Measurements from ENCODE around the gene OTOA. TPM values are rescaled to one million over a fixed set of nuclear protein-coding genes. Genes with fewer than 3 reads are reported as not detected.

The OTOA gene
- total and polyA plus RNA-seq, 9 donors: 0.04 to 0.47 (median 0.15) TPM; not detected in 4

GRCh38 chr16:21703156-21703555, 39.4 kb downstream of the OTOA start:
- 35 to 50% (median 42%) methylated on average over 2 of the region's 2 CpGs for WGBS, 3 donors
- Histone ChIP-seq H3K4me1 (ENCODE audit: insufficient read depth) (no peaks in the 10 kb centered on the region), H3K27me3 (no peaks in the 10 kb centered on the region), H3K9me3 (no peaks in the 10 kb centered on the region), H3K36me3 (no peaks in the 10 kb centered on the region), H3K4me3 (no peak overlapping the region), H3K27ac (no peak overlapping the region)
- TF ChIP-seq, protein P1, sequence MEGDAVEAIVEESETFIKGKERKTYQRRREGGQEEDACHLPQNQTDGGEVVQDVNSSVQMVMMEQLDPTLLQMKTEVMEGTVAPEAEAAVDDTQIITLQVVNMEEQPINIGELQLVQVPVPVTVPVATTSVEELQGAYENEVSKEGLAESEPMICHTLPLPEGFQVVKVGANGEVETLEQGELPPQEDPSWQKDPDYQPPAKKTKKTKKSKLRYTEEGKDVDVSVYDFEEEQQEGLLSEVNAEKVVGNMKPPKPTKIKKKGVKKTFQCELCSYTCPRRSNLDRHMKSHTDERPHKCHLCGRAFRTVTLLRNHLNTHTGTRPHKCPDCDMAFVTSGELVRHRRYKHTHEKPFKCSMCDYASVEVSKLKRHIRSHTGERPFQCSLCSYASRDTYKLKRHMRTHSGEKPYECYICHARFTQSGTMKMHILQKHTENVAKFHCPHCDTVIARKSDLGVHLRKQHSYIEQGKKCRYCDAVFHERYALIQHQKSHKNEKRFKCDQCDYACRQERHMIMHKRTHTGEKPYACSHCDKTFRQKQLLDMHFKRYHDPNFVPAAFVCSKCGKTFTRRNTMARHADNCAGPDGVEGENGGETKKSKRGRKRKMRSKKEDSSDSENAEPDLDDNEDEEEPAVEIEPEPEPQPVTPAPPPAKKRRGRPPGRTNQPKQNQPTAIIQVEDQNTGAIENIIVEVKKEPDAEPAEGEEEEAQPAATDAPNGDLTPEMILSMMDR (IDR thresholded peaks at IDR 0.05): no peak
- TF ChIP-seq POLR2A (IDR thresholded peaks at IDR 0.05) (no peak), EP300 (IDR thresholded peaks at IDR 0.05) (no peak)
- intact Hi-C loops (cut with DNase I): loop anchor here in 1 of 4 donors (10.0 kb wide), 1 partner anchor 48 kb away; the partner anchor contains the start of gene IGSF6
- no peak for DNase-seq

DNA sequence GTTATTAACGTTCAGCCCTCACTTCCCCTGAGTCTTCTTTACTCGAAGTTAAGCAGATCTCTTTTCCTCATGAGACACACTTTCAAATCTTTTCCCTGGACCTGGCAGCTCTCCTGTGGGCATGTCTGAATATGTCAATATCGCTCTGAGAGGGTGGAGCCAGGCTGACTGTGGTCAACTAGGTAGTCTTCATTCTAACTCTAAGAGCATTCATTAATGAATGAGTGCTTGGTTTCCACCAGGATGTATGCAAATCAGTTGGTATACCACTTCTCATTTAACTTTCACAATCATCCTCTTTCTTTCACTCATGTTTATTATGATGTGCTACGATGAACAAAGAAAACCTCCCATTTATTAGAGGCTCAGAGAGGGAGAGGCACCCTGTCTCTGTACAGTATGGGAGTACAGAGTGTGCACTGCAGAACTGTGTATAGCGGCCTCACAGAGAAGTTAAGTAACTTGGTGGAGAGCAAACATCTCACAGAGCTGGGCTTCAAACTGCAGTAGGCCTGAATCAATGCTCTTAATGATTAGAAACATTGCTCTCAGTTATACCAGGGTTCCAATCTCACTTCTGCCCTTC, 39.9 kb downstream of the OTOA start:
- Histone ChIP-seq H3K9me3 (no peaks in the 10 kb centered on the region), H3K27me3 (no peaks in the 10 kb centered on the region), H3K4me1 (ENCODE audit: insufficient read depth) (no peaks in the 10 kb centered on the region), H3K27ac (no peak overlapping the region), H3K4me3 (no peak overlapping the region), H3K36me3 (no peaks in the 10 kb centered on the region)
- 76 to 85% (median 85%) methylated on average over 5 of the region's 5 CpGs for WGBS, 3 donors
- intact Hi-C loops (cut with DNase I): loop anchor here in 1 of 4 donors (10.0 kb wide), 1 partner anchor 49 kb away; the partner anchor contains the start of gene IGSF6
- no peak for DNase-seq
- TF ChIP-seq POLR2A (IDR thresholded peaks at IDR 0.05) (no peak), EP300 (IDR thresholded peaks at IDR 0.05) (no peak)
- TF ChIP-seq, protein P1 (IDR thresholded peaks at IDR 0.05): no peak

DNA sequence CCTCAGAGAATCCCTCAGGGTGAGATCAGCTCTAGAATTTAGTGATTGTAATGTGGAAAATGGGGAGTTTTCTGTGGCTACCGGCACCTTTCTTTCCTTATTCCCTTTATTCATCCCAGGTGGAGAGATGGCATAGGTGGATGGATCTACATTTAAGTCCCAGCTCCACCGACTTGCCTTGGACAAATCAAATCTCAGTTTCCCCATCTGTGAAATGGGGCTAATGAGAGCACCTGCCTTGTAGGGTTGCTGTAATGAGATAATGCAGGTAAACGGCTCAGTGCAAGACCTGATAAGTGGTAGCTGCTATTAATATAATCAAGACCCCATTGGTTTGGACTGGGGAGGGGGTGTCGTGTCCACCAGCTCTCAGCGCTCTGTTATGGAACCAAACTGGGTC, 40.5 kb downstream of the OTOA start:
- intact Hi-C loops (cut with DNase I): loop anchor here in 1 of 4 donors (10.0 kb wide), 1 partner anchor 49 kb away; the partner anchor contains the start of gene IGSF6
- 84 to 90% (median 84%) methylated on average over 5 of the region's 5 CpGs for WGBS, 3 donors
- H3K9me3 ChIP-seq: no peaks in the 10 kb centered on the region
- TF ChIP-seq POLR2A (IDR thresholded peaks at IDR 0.05) (no peak), EP300 (IDR thresholded peaks at IDR 0.05) (no peak)
- TF ChIP-seq, protein P1 (IDR thresholded peaks at IDR 0.05): no peak
- H3K27me3 ChIP-seq: no peaks in the 10 kb centered on the region
- no peak overlapping the region for H3K4me3 ChIP-seq
- DNase-seq: no peak
- no peaks in the 10 kb centered on the region for H3K4me1 ChIP-seq (ENCODE audit: insufficient read depth)
- H3K36me3 ChIP-seq: no peaks in the 10 kb centered on the region
- no peak overlapping the region for H3K27ac ChIP-seq

GRCh38 chr16:21704733-21705132, 41.0 kb downstream of the OTOA start:
- Histone ChIP-seq H3K36me3 (no peaks in the 10 kb centered on the region), H3K4me1 (ENCODE audit: insufficient read depth) (no peaks in the 10 kb centered on the region), H3K27ac (no peak overlapping the region), H3K9me3 (no peaks in the 10 kb centered on the region), H3K4me3 (no peak overlapping the region), H3K27me3 (no peaks in the 10 kb centered on the region)
- WGBS, 3 donors: 71 to 78% (median 72%) methylated on average over 6 of the region's 6 CpGs
- intact Hi-C loops (cut with DNase I): loop anchor here in 2 of 4 donors (5.0 to 10.0 kb wide), 2 partner anchors 50 to 122 kb away; partner anchors contain the start of gene IGSF6 (in 1 of the 2)
- TF ChIP-seq EP300 (IDR thresholded peaks at IDR 0.05) (no peak), POLR2A (IDR thresholded peaks at IDR 0.05) (no peak)
- TF ChIP-seq, protein P1 (IDR thresholded peaks at IDR 0.05): no peak
- no peak for DNase-seq

Data from ovary (tissue), 9 donors.